ENCODE data around the gene KRTAP4-12. TPM values are rescaled to one million over a fixed set of nuclear protein-coding genes. Genes with fewer than 3 reads are reported as not detected.
"Not testable (repeated sequence)": the region's sequence is repeated elsewhere in the genome, so short reads cannot be mapped to it uniquely, and the experiment has no call there.

KRTAP4-12 gene
- total and polyA plus RNA-seq, 2 of the 13 experiments (the other 11 are each of a cell fraction or from before 2014, with no cell fraction given): not detected

- H3K79me2 ChIP-seq (ENCODE audit: insufficient read depth, low read length): no peaks in the 10 kb centered on the region
- H3K36me3 ChIP-seq (replicated peaks in 1 of 2; ENCODE audit: control insufficient read depth in 1 of 2, insufficient read depth in 2 of 2, low read length in 2 of 2): no peaks in the 10 kb centered on the region
- H2AFZ ChIP-seq (ENCODE audit: low read length): no peak within 1 kb of the TSS
- H4K20me1 ChIP-seq (ENCODE audit: insufficient read depth, low read length): no peaks in the 10 kb centered on the region
- CTCF ChIA-PET (ENCODE audit: low intra/inter-chr PET ratio, low total read pairs): no interaction called here
- no peak within 1 kb of the TSS for H3K4me3 ChIP-seq (replicated peaks in 1 of 3; ENCODE audit: insufficient read depth in 1 of 3, low read depth in 2 of 3, low read length in 3 of 3)
- POLR2A ChIA-PET: no interaction called here
- no peaks in the 10 kb centered on the region for H3K4me1 ChIP-seq (ENCODE audit: insufficient read depth, low read length)
- H3K9me3 ChIP-seq (ENCODE audit: low read length): no peaks in the 10 kb centered on the region
- H3K9ac ChIP-seq (ENCODE audit: insufficient read depth, low read depth, low read length): no peak within 1 kb of the TSS
- WGBS (ENCODE audit: low lambda C conversion rate): 0% methylated on average over 1 of the region's 2 CpGs
- no peaks in the 10 kb centered on the region; a peak in 1 of 5 replicates for H3K27me3 ChIP-seq (ENCODE audit: control insufficient read depth in 1 of 2, insufficient read depth in 2 of 2, low read length in 2 of 2)
- no TSS peak for BruUV-seq (replicated peaks)
- intact Hi-C loops (cut with micrococcal nuclease; ENCODE audit: unreplicated experiment): no loop called here
- no peak for FAIRE-seq
- DNase-seq (ENCODE audit: low spot score): no peak
- ATAC-seq: no peak
- no peak within 1 kb of the TSS for H3K27ac ChIP-seq (ENCODE audit: extremely low read length, insufficient read depth, low read length)
- in situ Hi-C loops (cut with HindIII; ENCODE audit: extremely low pct_ligation_motif_present, low pct_unique_long_range_greater_than_20kb): no loop called here
- H3K4me2 ChIP-seq (ENCODE audit: low read depth, low read length): no peak within 1 kb of the TSS
- TF ChIP-seq NFE2 (CRISPR knock-in tag; IDR thresholded peaks at IDR 0.05) (no peak), AKAP8 (CRISPR knock-in tag; IDR thresholded peaks at IDR 0.05) (no peak), ZNF597 (CRISPR knock-in tag; IDR thresholded peaks at IDR 0.05) (no peak), EZH2 (conservative IDR thresholded peaks at IDR 0.05; ENCODE audit: low read depth, low read length) (no peak), KAT8 (CRISPR knock-in tag; IDR thresholded peaks at IDR 0.05) (no peak), CCDC6 (CRISPR knock-in tag; IDR thresholded peaks at IDR 0.05) (no peak), ZNF576 (CRISPR knock-in tag; IDR thresholded peaks at IDR 0.05) (no peak), PATZ1 (CRISPR knock-in tag; IDR thresholded peaks at IDR 0.05) (no peak), BHLHE40 (IDR thresholded peaks at IDR 0.05; ENCODE audit: low read length) (no peak), SYNCRIP (IDR thresholded peaks at IDR 0.05; ENCODE audit: insufficient read depth, low read depth, low read length) (no peak), JDP2 (CRISPR knock-in tag; IDR thresholded peaks at IDR 0.05; ENCODE audit: borderline replicate concordance) (no peak)
These were observed 25.6 kb upstream of the KRTAP4-12 start, which contains the start of gene KRTAP4-5 for GRCh38 chr17:41149652-41149985. Gene KRTAP4-5 (minus strand): TSS chr17:41149825. CDS start chr17:41149767, 58 bp downstream.

- H3K36me3 ChIP-seq (replicated peaks in 1 of 2; ENCODE audit: control insufficient read depth in 1 of 2, insufficient read depth in 2 of 2, low read length in 2 of 2); H3K4me2 ChIP-seq (ENCODE audit: low read depth, low read length); H3K9ac ChIP-seq (ENCODE audit: insufficient read depth, low read depth, low read length); intact Hi-C loops (cut with micrococcal nuclease; ENCODE audit: unreplicated experiment); H3K4me1 ChIP-seq (ENCODE audit: insufficient read depth, low read length); H3K4me3 ChIP-seq (replicated peaks in 1 of 3; ENCODE audit: insufficient read depth in 1 of 3, low read depth in 2 of 3, low read length in 3 of 3); DNase-seq (ENCODE audit: low spot score); H4K20me1 ChIP-seq (ENCODE audit: insufficient read depth, low read length); BruUV-seq (replicated peaks); POLR2A ChIA-PET; CTCF ChIA-PET (ENCODE audit: low intra/inter-chr PET ratio, low total read pairs); in situ Hi-C loops (cut with HindIII; ENCODE audit: extremely low pct_ligation_motif_present, low pct_unique_long_range_greater_than_20kb); H3K27me3 ChIP-seq (ENCODE audit: control insufficient read depth in 1 of 2, insufficient read depth in 2 of 2, low read length in 2 of 2); H3K79me2 ChIP-seq (ENCODE audit: insufficient read depth, low read length); H3K27ac ChIP-seq (ENCODE audit: extremely low read length, insufficient read depth, low read length); ATAC-seq; H2AFZ ChIP-seq (ENCODE audit: low read length); FAIRE-seq; H3K9me3 ChIP-seq (ENCODE audit: low read length): not testable (repeated sequence)
- 33% methylated on average over 8 of the region's 10 CpGs for WGBS (ENCODE audit: low lambda C conversion rate)
These were observed 25.1 kb upstream of the KRTAP4-12 start for GRCh38 chr17:41148971-41149651.
